Caco-2 (cell line): ENCODE results near the gene CYP2C9. TPM values are rescaled to one million over a fixed set of nuclear protein-coding genes. Genes with fewer than 3 reads are reported as not detected.

ENCODE experiments used
- BruUV-seq: library from RNA; stranded (reverse); fragments of 400-500 nt; replicated peaks from 2 replicates; lab custom pipeline; 2021; lab: Mats Ljungman, UMichigan
- CTCF ChIA-PET: fragments of 300-600 bp; sonication (Branson Sonifier 250); formaldehyde crosslinking; loops from one replicate; lab custom pipeline; 2022; ENCODE audit warnings: antibody characterized with exemption; lab: Charles Lee
- POLR2A ChIA-PET: fragments of 300-600 bp; sonication (Branson Sonifier 250); formaldehyde crosslinking; loops from one replicate; lab custom pipeline; 2022; ENCODE audit warnings: antibody characterized with exemption; lab: Charles Lee
- DNase-seq, 2 experiments: peaks; one replicate each; pipeline versions ENCODE4 v3.0.0 to v3.0.0-alpha.2; 2020 to 2022
- H3K27me3 ChIP-seq: replicated peaks from 2 replicates; pipeline ENCODE4 v1.6.0; 2011; ENCODE audit warnings: low read length; ENCODE audit not compliant: control insufficient read depth, insufficient read depth
- H3K36me3 ChIP-seq: 2 replicates; pipeline ENCODE4 v1.5.1; 2011; ENCODE audit warnings: low read length; ENCODE audit not compliant: control insufficient read depth, insufficient read depth
- H3K4me1 ChIP-seq: fragments of 250-450 bp; sonication (Bioruptor Pico); 2 replicates; pipeline ENCODE4 v1.5.1; 2020; ENCODE audit warnings: mild to moderate bottlenecking
- H3K4me3 ChIP-seq: 2 replicates; pipeline ENCODE4 v1.5.1; 2011; ENCODE audit warnings: low read depth, mild to moderate bottlenecking, control low read depth, low read length
- H3K9me3 ChIP-seq: fragments of 250-450 bp; sonication (Bioruptor Pico); 2 replicates; pipeline ENCODE4 v1.5.1; 2020; ENCODE audit warnings: mild to moderate bottlenecking, moderate library complexity
- H3K27ac Mint-ChIP-seq: one replicate; pipeline ENCODE4 v1.8.0; 2022; ENCODE audit warnings: mixed read lengths; ENCODE audit not compliant: unreplicated experiment
- H3K27me3 Mint-ChIP-seq: one replicate; pipeline ENCODE4 v1.8.0; 2022; ENCODE audit warnings: mixed read lengths; ENCODE audit not compliant: insufficient read depth, unreplicated experiment
- H3K36me3 Mint-ChIP-seq: one replicate; pipeline ENCODE4 v1.8.0; 2022; ENCODE audit warnings: mild to moderate bottlenecking, mixed read lengths; ENCODE audit not compliant: insufficient read depth, unreplicated experiment
- H3K4me1 Mint-ChIP-seq: one replicate; pipeline ENCODE4 v1.8.0; 2022; ENCODE audit warnings: low read depth, mixed read lengths; ENCODE audit not compliant: unreplicated experiment
- H3K4me3 Mint-ChIP-seq: one replicate; pipeline ENCODE4 v1.8.0; 2022; ENCODE audit warnings: mild to moderate bottlenecking, moderate library complexity, mixed read lengths; ENCODE audit not compliant: unreplicated experiment
- H3K9me3 Mint-ChIP-seq: one replicate; pipeline ENCODE4 v1.8.0; 2022; ENCODE audit warnings: mixed read lengths; ENCODE audit not compliant: unreplicated experiment
- intact Hi-C: fragments of 100-400 bp; cut with micrococcal nuclease; formaldehyde crosslinking; loops from one replicate; pipeline ENCODE4 v1.10.0; 2022; ENCODE audit not compliant: unreplicated experiment
- total RNA-seq: library from RNA; stranded (reverse); gene quantifications from 2 replicates; pipeline ENCODE4 v1.2.3, GENCODE V29; 2022
- TF ChIP-seq, protein P1 (sequence below), 2 experiments: fragments of 200-600 bp in 1 of 2; IDR thresholded peaks; 1 replicate in 1 of 2; 2 replicates in 1 of 2; pipeline versions ENCODE4 v1.5.1 to v1.8.0; 2011 to 2022; ENCODE audit warnings: antibody characterized with exemption in 1 of 2, control low read depth in 1 of 2, inconsistent platforms in 1 of 2, low read depth in 1 of 2, low read length in 1 of 2, mild to moderate bottlenecking in 1 of 2, moderate library complexity in 1 of 2; ENCODE audit not compliant: insufficient read depth in 1 of 2, severe bottlenecking in 1 of 2, unreplicated experiment in 1 of 2

The CYP2C9 gene
- total RNA-seq, 1 experiment from 2014 or later: 1.4 TPM

DNA sequence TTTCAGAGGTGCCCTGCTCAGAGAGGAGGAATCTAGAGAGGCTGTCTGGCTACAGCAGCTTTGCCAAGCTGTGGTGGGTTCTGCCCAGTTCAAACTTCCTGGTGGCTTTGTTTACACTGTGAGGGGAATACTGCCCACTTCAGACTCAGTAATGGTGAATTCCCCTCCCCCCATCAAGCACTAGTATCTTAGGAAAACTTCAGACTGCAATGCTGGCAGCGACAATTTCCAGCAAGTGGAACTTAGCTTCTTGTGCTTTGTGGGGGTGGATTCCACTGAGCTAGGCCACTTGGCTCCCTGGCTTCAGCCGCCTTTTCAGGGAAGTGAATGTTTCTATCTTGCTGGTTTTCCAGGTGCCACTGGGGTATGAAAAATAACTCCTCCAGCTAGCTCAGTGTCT, 88.0 kb downstream of the CYP2C9 start:
- Histone ChIP-seq H3K4me3 (no peak overlapping the region), H3K4me1 (no peaks in the 10 kb centered on the region), H3K36me3 (no peaks in the 10 kb centered on the region), H3K27me3 (no peaks in the 10 kb centered on the region), H3K9me3 (no peaks in the 10 kb centered on the region)
- intact Hi-C loops: no loop called here
- no peaks in the 10 kb centered on the region for H3K36me3 Mint-ChIP-seq
- TF ChIP-seq, protein P1, sequence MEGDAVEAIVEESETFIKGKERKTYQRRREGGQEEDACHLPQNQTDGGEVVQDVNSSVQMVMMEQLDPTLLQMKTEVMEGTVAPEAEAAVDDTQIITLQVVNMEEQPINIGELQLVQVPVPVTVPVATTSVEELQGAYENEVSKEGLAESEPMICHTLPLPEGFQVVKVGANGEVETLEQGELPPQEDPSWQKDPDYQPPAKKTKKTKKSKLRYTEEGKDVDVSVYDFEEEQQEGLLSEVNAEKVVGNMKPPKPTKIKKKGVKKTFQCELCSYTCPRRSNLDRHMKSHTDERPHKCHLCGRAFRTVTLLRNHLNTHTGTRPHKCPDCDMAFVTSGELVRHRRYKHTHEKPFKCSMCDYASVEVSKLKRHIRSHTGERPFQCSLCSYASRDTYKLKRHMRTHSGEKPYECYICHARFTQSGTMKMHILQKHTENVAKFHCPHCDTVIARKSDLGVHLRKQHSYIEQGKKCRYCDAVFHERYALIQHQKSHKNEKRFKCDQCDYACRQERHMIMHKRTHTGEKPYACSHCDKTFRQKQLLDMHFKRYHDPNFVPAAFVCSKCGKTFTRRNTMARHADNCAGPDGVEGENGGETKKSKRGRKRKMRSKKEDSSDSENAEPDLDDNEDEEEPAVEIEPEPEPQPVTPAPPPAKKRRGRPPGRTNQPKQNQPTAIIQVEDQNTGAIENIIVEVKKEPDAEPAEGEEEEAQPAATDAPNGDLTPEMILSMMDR (IDR thresholded peaks at IDR 0.05; ENCODE audit: insufficient read depth in 1 of 2, low read depth in 1 of 2, low read length in 1 of 2, severe bottlenecking in 1 of 2, unreplicated experiment in 1 of 2): no peak
- POLR2A ChIA-PET: no interaction called here
- H3K27me3 Mint-ChIP-seq: no peaks in the 10 kb centered on the region
- no peak overlapping the region for H3K27ac Mint-ChIP-seq
- H3K9me3 Mint-ChIP-seq: no peaks in the 10 kb centered on the region
- H3K4me3 Mint-ChIP-seq: no peak overlapping the region
- no peak for DNase-seq
- no peaks in the 10 kb centered on the region for H3K4me1 Mint-ChIP-seq
- no TSS peak for BruUV-seq
- CTCF ChIA-PET: no interaction called here

DNA sequence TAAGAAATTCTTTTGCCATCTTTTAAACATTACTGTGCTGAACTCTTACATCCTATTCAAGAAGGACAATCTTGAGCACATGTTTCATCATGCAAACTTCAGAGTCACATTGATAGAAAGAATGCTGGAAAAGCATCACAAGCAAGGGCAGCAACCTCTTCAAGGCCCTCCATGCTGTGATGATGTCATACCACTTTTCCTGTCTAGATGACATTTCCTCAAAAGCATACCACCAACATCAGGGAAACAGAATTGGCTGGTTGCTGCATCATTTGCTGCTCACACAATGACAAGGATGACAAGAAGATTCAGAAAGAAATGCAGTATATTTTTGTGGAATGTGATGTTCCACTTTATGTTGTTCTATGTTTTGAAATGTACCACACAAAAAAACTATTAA, 93.2 kb downstream of the CYP2C9 start:
- BruUV-seq: no TSS peak
- ChIA-PET CTCF (no interaction called here), POLR2A (no interaction called here)
- peaks cover 22% of the 10 kb centered on the region for H3K4me1 ChIP-seq
- H3K4me3 Mint-ChIP-seq: no peak overlapping the region
- no peak overlapping the region for H3K27ac Mint-ChIP-seq
- H3K36me3 Mint-ChIP-seq: no peaks in the 10 kb centered on the region
- peaks cover 14% of the 10 kb centered on the region for H3K4me1 Mint-ChIP-seq
- no peak overlapping the region for H3K4me3 ChIP-seq
- H3K9me3 Mint-ChIP-seq: no peaks in the 10 kb centered on the region
- TF ChIP-seq, protein P1 (IDR thresholded peaks at IDR 0.05; ENCODE audit: insufficient read depth in 1 of 2, low read depth in 1 of 2, low read length in 1 of 2, severe bottlenecking in 1 of 2, unreplicated experiment in 1 of 2): no peak
- no peaks in the 10 kb centered on the region for H3K27me3 ChIP-seq
- intact Hi-C loops: no loop called here
- no peaks in the 10 kb centered on the region for H3K9me3 ChIP-seq
- no peak for DNase-seq
- H3K36me3 ChIP-seq: no peaks in the 10 kb centered on the region
- H3K27me3 Mint-ChIP-seq: no peaks in the 10 kb centered on the region

DNA sequence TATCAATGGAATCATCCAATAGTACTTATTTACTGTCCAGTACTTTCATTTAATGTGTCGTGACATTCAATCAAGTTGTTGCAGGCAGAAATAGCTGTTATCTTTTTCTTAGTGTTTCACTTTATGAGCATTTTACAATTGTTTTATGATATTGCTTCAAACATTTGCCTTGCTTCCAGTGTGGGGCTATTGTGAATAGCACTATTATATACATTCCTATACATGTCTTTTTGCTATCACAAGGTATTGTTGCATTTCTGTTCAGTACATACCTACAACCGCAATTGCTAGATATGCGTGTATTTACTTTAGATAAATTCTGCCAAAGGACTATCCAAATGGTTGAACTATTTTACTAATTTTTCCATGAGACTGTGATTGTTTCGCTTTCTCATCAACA, 95.9 kb downstream of the CYP2C9 start:
- CTCF ChIA-PET: no interaction called here
- TF ChIP-seq, protein P1 (IDR thresholded peaks at IDR 0.05; ENCODE audit: insufficient read depth in 1 of 2, low read depth in 1 of 2, low read length in 1 of 2, severe bottlenecking in 1 of 2, unreplicated experiment in 1 of 2): no peak
- no peaks in the 10 kb centered on the region for H3K9me3 Mint-ChIP-seq
- H3K36me3 ChIP-seq: no peaks in the 10 kb centered on the region
- no peak for DNase-seq
- peaks cover 22% of the 10 kb centered on the region for H3K4me1 ChIP-seq
- no peak overlapping the region for H3K27ac Mint-ChIP-seq
- H3K4me3 ChIP-seq: no peak overlapping the region
- POLR2A ChIA-PET: no interaction called here
- H3K36me3 Mint-ChIP-seq: no peaks in the 10 kb centered on the region
- H3K4me3 Mint-ChIP-seq: no peak overlapping the region
- intact Hi-C loops: no loop called here
- BruUV-seq: no TSS peak
- H3K9me3 ChIP-seq: no peaks in the 10 kb centered on the region
- no peaks in the 10 kb centered on the region for H3K27me3 ChIP-seq
- H3K4me1 Mint-ChIP-seq: peaks cover 19% of the 10 kb centered on the region
- no peaks in the 10 kb centered on the region for H3K27me3 Mint-ChIP-seq
